Activated T-helper 1 cell treated with anti-CD3 and anti-CD28 coated beads, Interleukin-12 subunit alpha, Interleukin-12 subunit beta, Interleukin-2, Interleukin-4 antibody, amounts not matched to agents 30 ng/mL and 10 ng/mL and 1 ng/mL, durations not matched to agents 14 hours and 24 hours and 36 hours (primary cell): ENCODE measurements around the gene PRKCZ. TPM values are rescaled to one million over a fixed set of nuclear protein-coding genes. Genes with fewer than 3 reads are reported as not detected.
"Not testable (repeated sequence)": the region's sequence is repeated elsewhere in the genome, so short reads cannot be mapped to it uniquely, and the experiment has no call there.

Experiments used
- DNase-seq: peaks from one replicate; pipeline ENCODE4 v3.0.0; 2021; ENCODE audit warnings: low spot score
- H3K27ac Mint-ChIP-seq: one replicate; pipeline ENCODE4 v1.8.0; 2021; ENCODE audit warnings: mild to moderate bottlenecking, mixed read lengths
- H3K27me3 Mint-ChIP-seq: one replicate; pipeline ENCODE4 v1.8.0; 2022; ENCODE audit warnings: mild to moderate bottlenecking, moderate library complexity, mixed read lengths; ENCODE audit not compliant: insufficient read depth
- H3K36me3 Mint-ChIP-seq: one replicate; pipeline ENCODE4 v1.8.0; 2021; ENCODE audit warnings: low read depth, mixed read lengths
- H3K4me1 Mint-ChIP-seq: one replicate; pipeline ENCODE4 v1.8.0; 2021; ENCODE audit warnings: low read depth, mixed read lengths
- H3K4me3 Mint-ChIP-seq: one replicate; pipeline ENCODE4 v1.8.0; 2021; ENCODE audit warnings: mild to moderate bottlenecking, moderate library complexity, mixed read lengths
- H3K9me3 Mint-ChIP-seq: one replicate; pipeline ENCODE4 v1.8.0; 2021; ENCODE audit warnings: mixed read lengths
- intact Hi-C: fragments of 100-400 bp; cut with micrococcal nuclease; formaldehyde crosslinking; loops from one replicate; pipeline ENCODE4 v1.15.1; 2024
- total RNA-seq: library from RNA; stranded (reverse); gene quantifications from 2 replicates; pipeline ENCODE4 v1.2.3, GENCODE V29; 2022

PRKCZ gene
- total RNA-seq, 1 donor from 2014 or later, result 4.1 TPM

- DNase-seq, result no peak
- no peak overlapping the region for H3K27ac Mint-ChIP-seq
- no peaks in the 10 kb centered on the region for H3K36me3 Mint-ChIP-seq
- intact Hi-C loops, result no loop called here
- H3K27me3 Mint-ChIP-seq, result no peaks in the 10 kb centered on the region
- H3K4me1 Mint-ChIP-seq, result no peaks in the 10 kb centered on the region
- no peaks in the 10 kb centered on the region for H3K9me3 Mint-ChIP-seq
- no peak overlapping the region for H3K4me3 Mint-ChIP-seq
Measured at GRCh38 chr1:2146836-2147517, 96.8 kb downstream of the PRKCZ start.

GRCh38 chr1:2147869-2148268 is 97.7 kb downstream of the PRKCZ start:
- intact Hi-C loops, H3K4me1 Mint-ChIP-seq, H3K4me3 Mint-ChIP-seq, H3K27me3 Mint-ChIP-seq, H3K9me3 Mint-ChIP-seq, H3K27ac Mint-ChIP-seq, DNase-seq, H3K36me3 Mint-ChIP-seq: not testable (repeated sequence)

GRCh38 chr1:2148691-2149090 is 98.5 kb downstream of the PRKCZ start:
- Mint-ChIP-seq H3K27me3 (no peaks in the 10 kb centered on the region), H3K36me3 (no peaks in the 10 kb centered on the region), H3K4me1 (no peaks in the 10 kb centered on the region), H3K27ac (no peak overlapping the region), H3K4me3 (no peak overlapping the region), H3K9me3 (no peaks in the 10 kb centered on the region)
- intact Hi-C loops, result no loop called here
- DNase-seq, result peak; percentile 51

GRCh38 chr1:2150801-2151200 is 100.6 kb downstream of the PRKCZ start:
- Mint-ChIP-seq H3K27ac (no peak overlapping the region), H3K4me3 (no peak overlapping the region), H3K9me3 (no peaks in the 10 kb centered on the region), H3K27me3 (no peaks in the 10 kb centered on the region), H3K36me3 (no peaks in the 10 kb centered on the region), H3K4me1 (no peaks in the 10 kb centered on the region)
- no peak for DNase-seq
- intact Hi-C loops, result no loop called here

- Mint-ChIP-seq H3K27me3 (no peaks in the 10 kb centered on the region), H3K27ac (no peak overlapping the region), H3K4me1 (no peaks in the 10 kb centered on the region), H3K36me3 (no peaks in the 10 kb centered on the region), H3K4me3 (no peak overlapping the region), H3K9me3 (no peaks in the 10 kb centered on the region)
- DNase-seq, result no peak
- intact Hi-C loops, result no loop called here
Measured at GRCh38 chr1:2151252-2151651, 101.0 kb downstream of the PRKCZ start.

- Mint-ChIP-seq H3K9me3 (no peaks in the 10 kb centered on the region), H3K27ac (no peak overlapping the region), H3K4me1 (no peaks in the 10 kb centered on the region), H3K4me3 (no peak overlapping the region), H3K36me3 (no peaks in the 10 kb centered on the region), H3K27me3 (no peaks in the 10 kb centered on the region)
- intact Hi-C loops, result no loop called here
- DNase-seq, result no peak
Measured at GRCh38 chr1:2151911-2152310, 101.7 kb downstream of the PRKCZ start.

GRCh38 chr1:2152954-2153353 is 102.7 kb downstream of the PRKCZ start:
- no peaks in the 10 kb centered on the region for H3K4me1 Mint-ChIP-seq
- DNase-seq, result no peak
- intact Hi-C loops, result no loop called here
- H3K27ac Mint-ChIP-seq, result no peak overlapping the region
- H3K36me3 Mint-ChIP-seq, result no peaks in the 10 kb centered on the region
- no peaks in the 10 kb centered on the region for H3K9me3 Mint-ChIP-seq
- no peak overlapping the region for H3K4me3 Mint-ChIP-seq
- no peaks in the 10 kb centered on the region for H3K27me3 Mint-ChIP-seq

- intact Hi-C loops, result no loop called here
- Mint-ChIP-seq H3K4me3 (no peak overlapping the region), H3K27ac (no peak overlapping the region), H3K27me3 (no peaks in the 10 kb centered on the region), H3K9me3 (no peaks in the 10 kb centered on the region), H3K4me1 (no peaks in the 10 kb centered on the region), H3K36me3 (no peaks in the 10 kb centered on the region)
- DNase-seq, result no peak
Measured at GRCh38 chr1:2154022-2154421, 103.8 kb downstream of the PRKCZ start.

- no peak overlapping the region for H3K4me3 Mint-ChIP-seq
- DNase-seq, result no peak
- no peaks in the 10 kb centered on the region for H3K27me3 Mint-ChIP-seq
- H3K4me1 Mint-ChIP-seq, result no peaks in the 10 kb centered on the region
- H3K9me3 Mint-ChIP-seq, result no peaks in the 10 kb centered on the region
- H3K27ac Mint-ChIP-seq, result no peak overlapping the region
- intact Hi-C loops, result no loop called here
- no peaks in the 10 kb centered on the region for H3K36me3 Mint-ChIP-seq
Measured at GRCh38 chr1:2155147-2155598, 105.0 kb downstream of the PRKCZ start.

- Mint-ChIP-seq H3K4me1 (no peaks in the 10 kb centered on the region), H3K27ac (no peak overlapping the region), H3K27me3 (no peaks in the 10 kb centered on the region), H3K9me3 (no peaks in the 10 kb centered on the region), H3K4me3 (no peak overlapping the region), H3K36me3 (no peaks in the 10 kb centered on the region)
- DNase-seq, result no peak
- intact Hi-C loops, result no loop called here
Measured at GRCh38 chr1:2155788-2156187, 105.6 kb downstream of the PRKCZ start.

GRCh38 chr1:2156866-2157265 is 106.7 kb downstream of the PRKCZ start:
- no peak overlapping the region for H3K27ac Mint-ChIP-seq
- DNase-seq, result no peak
- H3K27me3 Mint-ChIP-seq, result no peaks in the 10 kb centered on the region
- H3K4me3 Mint-ChIP-seq, result no peak overlapping the region
- intact Hi-C loops, result no loop called here
- H3K4me1 Mint-ChIP-seq, result no peaks in the 10 kb centered on the region
- H3K9me3 Mint-ChIP-seq, result no peaks in the 10 kb centered on the region
- H3K36me3 Mint-ChIP-seq, result no peaks in the 10 kb centered on the region

GRCh38 chr1:2157856-2158255 is 107.6 kb downstream of the PRKCZ start:
- no peak overlapping the region for H3K4me3 Mint-ChIP-seq
- no peaks in the 10 kb centered on the region for H3K9me3 Mint-ChIP-seq
- H3K36me3 Mint-ChIP-seq, result no peaks in the 10 kb centered on the region
- no peak overlapping the region for H3K27ac Mint-ChIP-seq
- no peaks in the 10 kb centered on the region for H3K27me3 Mint-ChIP-seq
- no peak for DNase-seq
- intact Hi-C loops, result no loop called here
- H3K4me1 Mint-ChIP-seq, result no peaks in the 10 kb centered on the region

GRCh38 chr1:2158272-2158671 is 108.1 kb downstream of the PRKCZ start:
- no peak for DNase-seq
- Mint-ChIP-seq H3K9me3 (no peaks in the 10 kb centered on the region), H3K27ac (no peak overlapping the region), H3K27me3 (no peaks in the 10 kb centered on the region), H3K4me1 (no peaks in the 10 kb centered on the region), H3K4me3 (no peak overlapping the region), H3K36me3 (no peaks in the 10 kb centered on the region)
- intact Hi-C loops, result no loop called here

GRCh38 chr1:2159124-2159523 is 108.9 kb downstream of the PRKCZ start:
- H3K27me3 Mint-ChIP-seq, result no peaks in the 10 kb centered on the region
- H3K9me3 Mint-ChIP-seq, result no peaks in the 10 kb centered on the region
- H3K4me3 Mint-ChIP-seq, result no peak overlapping the region
- DNase-seq, result no peak
- intact Hi-C loops, result no loop called here
- H3K4me1 Mint-ChIP-seq, result no peaks in the 10 kb centered on the region
- H3K36me3 Mint-ChIP-seq, result no peaks in the 10 kb centered on the region
- H3K27ac Mint-ChIP-seq, result no peak overlapping the region
